GM19023 (cell line): ENCODE results near the gene RGMA.
"Not testable (repeated sequence)": the region's sequence is repeated elsewhere in the genome, so short reads cannot be mapped to it uniquely, and the experiment has no call there.

Experiments
- ATAC-seq: cut with Tn5 transposase; IDR thresholded peaks from one replicate; pipeline ENCODE4 v1.9.1; 2021; ENCODE audit warnings: mild to moderate bottlenecking, moderate library complexity; ENCODE audit not compliant: unreplicated experiment

Gene RGMA

DNA sequence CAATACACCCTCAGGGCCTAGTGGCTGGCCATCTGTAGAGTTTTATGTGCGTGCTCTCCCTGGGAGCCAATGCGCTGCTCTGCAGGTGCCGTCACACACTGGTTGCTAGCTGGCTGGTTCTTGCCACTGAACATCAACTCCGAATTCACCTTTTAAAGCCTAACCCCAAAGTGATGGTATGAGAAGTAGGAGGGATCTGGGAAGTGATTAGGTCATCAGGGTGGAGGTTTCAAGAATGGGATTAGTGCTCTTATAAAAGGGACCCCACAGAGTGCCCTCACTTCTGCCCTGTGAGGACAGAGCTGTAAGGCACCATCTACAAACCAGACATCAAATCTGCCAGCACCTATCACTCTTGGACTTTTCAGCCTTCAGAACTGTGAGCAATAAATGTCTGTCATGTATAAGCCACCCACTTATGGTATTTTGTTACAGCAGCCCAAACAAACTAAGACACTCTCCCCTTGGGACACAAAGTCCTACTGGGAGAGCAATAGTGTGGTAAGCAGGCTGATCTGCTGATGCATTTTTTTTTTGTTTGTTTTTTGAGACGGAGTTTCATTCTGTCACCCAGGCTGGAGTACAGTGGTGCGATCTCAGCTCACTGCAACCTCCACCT is 20.3 kb downstream of the RGMA start:
- ATAC-seq = no peak

- ATAC-seq = no peak
Measured at GRCh38 chr15:93067649-93068085, 21.3 kb downstream of the RGMA start.

- ATAC-seq = no peak
Measured at GRCh38 chr15:93066834-93067648, 22.0 kb downstream of the RGMA start.

DNA sequence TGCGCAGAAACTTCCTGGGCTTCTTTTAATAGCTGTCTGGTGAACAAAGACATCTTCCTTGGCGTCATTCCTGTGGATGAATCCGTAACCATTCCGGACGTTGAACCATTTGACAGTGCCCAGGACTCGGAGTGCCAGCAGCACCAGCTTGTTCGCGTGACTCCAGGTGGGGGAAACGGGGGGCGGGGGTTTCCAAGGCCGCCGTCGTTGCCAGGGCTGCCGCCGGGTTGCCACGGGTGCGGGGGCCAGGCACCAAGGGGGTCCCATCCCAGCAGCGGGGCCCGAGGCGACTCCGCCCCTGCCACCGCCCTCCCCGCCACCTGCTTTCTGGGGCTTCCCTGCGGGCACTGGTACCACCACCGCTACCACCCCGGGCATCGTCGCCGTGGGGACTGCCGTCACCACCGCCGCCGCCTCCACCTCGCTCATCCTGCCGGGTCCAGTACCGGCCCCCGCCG is 22.8 kb downstream of the RGMA start:
- ATAC-seq = no peak

GRCh38 chr15:93065641-93066045 is 23.4 kb downstream of the RGMA start:
- ATAC-seq = no peak

DNA sequence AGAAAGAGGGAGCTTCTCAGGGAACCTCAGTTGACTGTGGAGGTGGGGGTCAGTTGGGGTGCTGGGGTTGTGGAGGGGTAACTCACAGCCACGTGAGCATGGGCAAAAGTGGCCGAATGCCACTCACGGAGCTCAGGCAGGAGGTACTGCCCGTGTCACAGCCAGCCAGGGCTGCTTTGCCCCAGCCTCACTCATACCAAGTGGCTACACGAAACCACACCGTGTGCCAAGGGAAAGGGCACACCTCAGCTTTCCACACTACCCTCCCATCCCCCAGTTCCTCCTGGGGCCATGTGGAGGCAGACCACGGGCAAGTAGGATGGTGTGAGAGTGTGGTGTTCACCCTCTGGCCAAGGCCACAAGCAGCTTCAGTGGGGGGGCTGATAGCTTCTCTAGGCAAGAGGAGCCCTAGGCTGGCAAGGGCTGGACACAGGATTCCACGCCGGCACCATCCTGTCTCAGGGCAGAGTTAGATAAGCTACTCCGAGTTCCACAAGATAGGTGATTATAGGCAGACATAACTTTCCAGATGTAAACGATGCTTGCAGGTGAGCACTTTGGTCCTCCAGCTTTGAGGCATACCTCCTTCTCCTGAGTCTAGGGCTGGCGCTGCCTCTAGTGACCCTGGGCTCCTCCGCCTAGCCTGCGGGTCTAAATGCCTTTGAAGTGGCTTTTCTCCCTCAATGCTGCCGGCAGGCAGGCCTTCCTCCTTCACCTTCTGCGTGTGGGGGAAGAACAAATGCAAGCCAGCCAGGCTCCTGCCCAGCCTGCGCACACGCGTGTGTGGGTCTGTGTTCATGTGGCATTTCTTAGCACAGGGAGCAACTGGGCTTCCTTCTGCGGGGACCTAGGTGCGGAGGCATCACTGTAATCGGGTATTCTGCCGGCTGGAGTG is 25.0 kb downstream of the RGMA start:
- no peak for ATAC-seq

- ATAC-seq = no peak
Measured at GRCh38 chr15:93063262-93063671, 25.7 kb downstream of the RGMA start.

DNA sequence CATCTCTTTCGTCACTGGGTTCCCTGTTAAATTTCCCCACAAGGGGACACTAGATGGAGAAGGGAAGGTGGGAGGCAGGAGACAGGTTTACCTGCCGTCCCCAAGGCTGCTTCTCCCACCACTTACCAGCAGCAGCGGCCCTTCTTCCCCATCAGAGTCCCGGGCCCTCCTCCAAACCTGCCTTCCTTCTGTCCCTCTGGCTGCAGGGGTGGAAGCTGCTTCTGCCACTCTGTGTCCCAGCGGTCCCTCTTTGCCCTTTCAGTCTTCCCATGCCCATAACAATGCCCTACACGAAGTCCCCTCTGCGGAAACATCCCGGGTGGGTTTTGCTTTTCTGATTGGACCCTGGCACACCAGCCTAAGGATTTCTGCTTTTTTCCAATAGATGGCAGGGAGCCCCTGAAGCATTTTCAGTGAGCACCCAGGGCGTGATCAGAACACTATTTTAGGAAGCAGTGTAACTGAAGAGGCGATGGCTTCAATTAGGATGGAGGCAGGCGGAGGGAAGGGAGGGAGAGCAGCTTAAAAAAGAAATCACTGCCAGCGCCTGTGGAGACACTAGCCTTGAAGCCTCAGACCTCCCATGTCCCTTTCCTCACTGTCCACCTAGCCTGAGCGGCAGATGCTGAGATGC is 26.3 kb downstream of the RGMA start:
- ATAC-seq = not testable (repeated sequence)

GRCh38 chr15:93060336-93061248 is 28.4 kb downstream of the RGMA start:
- no peak for ATAC-seq

- ATAC-seq = no peak
Measured at GRCh38 chr15:93059442-93059841, 29.6 kb downstream of the RGMA start.

DNA sequence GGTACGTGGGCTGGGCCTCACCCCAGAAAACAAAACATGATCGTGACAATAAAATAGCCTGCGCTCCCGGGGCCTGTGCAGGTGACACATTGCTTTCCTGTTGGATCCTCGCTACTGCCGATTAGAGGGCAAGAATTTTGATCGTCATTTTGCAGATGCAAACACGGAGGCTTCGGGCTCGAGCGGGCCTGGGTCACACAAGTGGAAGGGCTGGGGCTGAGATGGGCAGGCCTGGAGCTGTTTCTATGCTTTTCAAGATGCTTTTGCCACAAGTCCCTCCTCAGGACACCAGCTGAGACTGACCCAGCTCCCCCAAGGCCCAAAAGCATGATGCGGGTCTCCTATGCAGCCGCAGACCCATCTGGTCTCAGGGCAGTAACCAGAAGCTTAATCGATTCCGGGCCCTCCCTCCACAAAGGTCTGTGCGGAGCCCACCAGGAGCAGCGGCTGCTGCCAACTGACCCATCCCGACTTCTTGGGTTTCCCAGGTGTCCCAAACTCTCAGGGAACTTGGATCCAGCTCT is 30.0 kb downstream of the RGMA start:
- no peak for ATAC-seq

- no peak for ATAC-seq
Measured at GRCh38 chr15:93058128-93058527, 30.9 kb downstream of the RGMA start.

GRCh38 chr15:93057618-93058017 is 31.4 kb downstream of the RGMA start:
- no peak for ATAC-seq

DNA sequence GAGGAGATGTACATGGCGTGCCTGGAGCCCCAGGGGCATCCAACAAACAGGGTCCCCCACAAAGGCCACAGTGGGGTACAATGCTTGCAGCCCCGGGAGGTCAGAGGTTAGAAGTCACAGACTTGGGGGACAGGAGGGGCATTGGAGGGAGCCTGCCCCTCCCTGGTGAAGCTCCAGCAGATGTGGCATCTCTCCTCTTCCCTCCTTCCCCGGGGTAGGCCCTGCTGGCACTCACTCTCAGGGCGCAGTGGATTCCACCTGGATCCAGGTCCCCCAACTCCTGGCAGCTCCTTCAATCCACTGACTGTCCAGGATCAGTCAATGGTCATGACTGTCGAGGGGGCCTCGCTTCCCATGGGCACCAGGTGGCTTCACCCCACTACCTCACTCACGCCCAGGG is 32.2 kb downstream of the RGMA start:
- ATAC-seq = no peak

GRCh38 chr15:93055211-93055610 is 33.8 kb downstream of the RGMA start:
- ATAC-seq = no peak

DNA sequence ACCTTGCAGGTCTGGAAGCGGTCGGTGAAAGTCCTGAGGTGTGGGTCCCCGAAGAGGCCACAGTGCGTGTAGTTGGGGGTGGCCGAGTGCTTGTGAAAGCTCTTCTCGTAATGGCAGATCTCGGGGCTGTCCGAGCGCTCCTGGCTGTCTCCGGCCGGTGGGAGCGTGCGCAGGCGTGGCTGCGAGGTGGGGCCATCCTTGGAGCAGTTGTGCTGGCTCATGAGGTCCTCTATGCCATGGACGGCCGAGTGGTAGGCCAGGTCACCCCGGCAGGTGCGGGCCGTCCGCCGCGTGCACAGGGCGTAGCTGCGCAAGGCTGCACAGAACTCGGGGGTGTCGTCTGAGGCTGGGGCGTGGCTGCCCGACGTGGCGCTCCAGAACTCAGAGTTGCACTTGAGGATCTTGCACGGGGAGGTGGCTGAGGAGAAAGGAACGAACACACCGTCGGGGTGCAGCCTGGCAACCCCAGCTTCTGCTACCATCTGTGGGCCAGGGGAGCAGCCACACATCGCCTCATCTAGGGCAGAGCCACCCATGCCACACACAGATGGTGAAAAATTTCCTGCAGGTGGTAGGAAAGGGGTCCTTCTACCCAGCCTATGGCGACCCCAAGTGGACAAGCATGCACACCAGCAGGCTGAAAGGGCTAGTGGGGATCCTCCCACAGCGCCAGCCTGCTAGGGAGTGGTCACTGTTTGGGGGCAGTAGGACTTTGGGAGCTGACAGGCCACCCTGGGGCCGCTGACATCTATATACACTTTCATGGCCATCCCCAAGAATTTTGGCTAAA is 36.7 kb downstream of the RGMA start:
- ATAC-seq = no peak

DNA sequence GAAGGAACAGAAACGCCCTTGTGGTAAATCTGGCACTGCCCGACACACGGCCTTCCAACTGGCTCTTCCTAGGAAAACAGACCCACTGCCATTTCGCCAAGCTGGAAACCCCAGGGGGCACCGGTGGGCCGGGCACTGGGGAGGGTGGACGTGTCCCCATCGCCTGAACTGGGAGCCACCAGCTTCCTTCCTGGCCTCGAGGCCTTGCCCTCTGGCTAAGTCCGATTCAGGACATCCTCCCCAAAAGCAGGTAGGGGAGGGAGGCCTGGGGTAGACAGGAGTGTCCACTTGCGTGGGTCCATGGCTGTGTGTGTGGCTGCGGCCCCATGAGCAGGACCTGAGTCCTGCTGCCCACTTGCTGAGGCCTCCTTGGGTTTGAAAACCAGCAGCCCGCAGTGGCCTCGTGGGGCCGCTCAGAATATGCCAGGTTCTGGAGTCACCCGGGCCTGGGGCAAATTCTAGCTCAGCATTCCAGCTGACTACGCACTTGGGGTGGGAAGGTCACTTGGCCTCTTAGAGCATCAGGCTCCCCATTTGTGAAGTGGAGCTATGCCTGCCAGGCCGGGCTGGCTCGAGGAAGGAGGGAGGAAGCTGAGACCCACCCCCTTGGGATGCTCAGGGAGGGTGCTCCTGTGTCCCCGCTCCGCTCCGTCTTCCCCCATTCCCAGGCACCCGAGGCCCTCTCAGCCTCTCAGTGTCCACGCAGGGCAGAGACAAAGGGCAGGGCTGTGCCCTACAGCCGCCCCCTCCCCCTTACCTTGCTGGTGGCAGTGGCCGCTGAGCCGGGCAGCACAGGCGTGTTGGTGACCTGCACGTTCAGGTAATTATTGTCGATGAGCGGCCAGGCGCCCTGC is 37.5 kb downstream of the RGMA start:
- no peak for ATAC-seq

DNA sequence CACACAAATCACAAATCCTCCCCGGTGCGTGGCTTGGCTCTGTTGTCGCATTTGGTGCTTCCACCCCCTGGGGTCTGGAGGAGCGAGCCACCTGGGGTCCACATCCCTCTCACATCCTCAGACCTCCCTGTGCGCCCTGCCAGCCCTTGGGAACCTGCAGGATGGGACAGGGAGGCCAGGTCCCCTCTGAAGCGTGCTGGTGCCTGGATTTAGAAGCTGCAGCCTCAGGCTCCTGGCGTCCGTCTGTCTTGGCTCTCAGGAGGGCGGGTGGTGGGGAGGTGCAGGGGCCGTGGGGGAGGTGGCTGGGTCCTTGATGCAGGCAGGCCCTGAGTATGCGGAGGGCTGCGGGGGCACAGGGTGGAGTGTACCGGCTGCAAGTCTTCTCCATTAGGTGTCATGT is 38.4 kb downstream of the RGMA start:
- ATAC-seq = no peak
